ENCODE data around the gene RACGAP1.
"Not testable (repeated sequence)": the region's sequence is repeated elsewhere in the genome, so short reads cannot be mapped to it uniquely, and the experiment has no call there.

Gene RACGAP1

GRCh38 chr12:50055831-50056638 lies 30.7 kb upstream of the RACGAP1 start:
- peak; percentile 52 for DNase-seq (ENCODE audit: low read depth)

- no peak for DNase-seq (ENCODE audit: low read depth)
Observed at GRCh38 chr12:50053583-50053982, 28.3 kb upstream of the RACGAP1 start.

- DNase-seq (ENCODE audit: low read depth) = no peak
Observed at GRCh38 chr12:50052964-50053363, 27.7 kb upstream of the RACGAP1 start.

GRCh38 chr12:50052544-50052943 lies 27.2 kb upstream of the RACGAP1 start:
- DNase-seq (ENCODE audit: low read depth) = no peak

GRCh38 chr12:50051101-50051806 lies 26.0 kb upstream of the RACGAP1 start:
- DNase-seq (ENCODE audit: low read depth) = no peak

- DNase-seq (ENCODE audit: low read depth) = peak; percentile 69
Observed at GRCh38 chr12:50050410-50051098, 25.3 kb upstream of the RACGAP1 start.

- no peak for DNase-seq (ENCODE audit: low read depth)
Observed at GRCh38 chr12:50050119-50050385, 24.8 kb upstream of the RACGAP1 start.

GRCh38 chr12:50049254-50050118 lies 24.2 kb upstream of the RACGAP1 start:
- DNase-seq (ENCODE audit: low read depth) = no peak

GRCh38 chr12:50047693-50048250 lies 22.5 kb upstream of the RACGAP1 start:
- DNase-seq (ENCODE audit: low read depth) = no peak

GRCh38 chr12:50043854-50044253 lies 18.6 kb upstream of the RACGAP1 start:
- DNase-seq (ENCODE audit: low read depth) = no peak

- DNase-seq (ENCODE audit: low read depth) = no peak
Observed at GRCh38 chr12:50043308-50043707, 18.0 kb upstream of the RACGAP1 start.

- DNase-seq (ENCODE audit: low read depth) = no peak
Observed at GRCh38 chr12:50042693-50043092, 17.4 kb upstream of the RACGAP1 start.

GRCh38 chr12:50041962-50042361 lies 16.7 kb upstream of the RACGAP1 start:
- no peak for DNase-seq (ENCODE audit: low read depth)

- no peak for DNase-seq (ENCODE audit: low read depth)
Observed at GRCh38 chr12:50041062-50041860, 16.0 kb upstream of the RACGAP1 start.

- DNase-seq (ENCODE audit: low read depth) = no peak
Observed at GRCh38 chr12:50040657-50041056, 15.4 kb upstream of the RACGAP1 start.

GRCh38 chr12:50039151-50039835 lies 14.0 kb upstream of the RACGAP1 start:
- peak; percentile 76 for DNase-seq (ENCODE audit: low read depth)

GRCh38 chr12:50038336-50038735 lies 13.0 kb upstream of the RACGAP1 start:
- DNase-seq (ENCODE audit: low read depth) = no peak

- DNase-seq (ENCODE audit: low read depth) = no peak
Observed at GRCh38 chr12:50032854-50033581, 7.7 kb upstream of the RACGAP1 start.

- DNase-seq (ENCODE audit: low read depth) = no peak
Observed at GRCh38 chr12:50032515-50032853, 7.2 kb upstream of the RACGAP1 start.

- DNase-seq (ENCODE audit: low read depth) = not testable (repeated sequence)
Observed at GRCh38 chr12:50030449-50030848, 5.2 kb upstream of the RACGAP1 start.
